K562 (cell line): ENCODE measurements around the gene TRIP11. TPM values are rescaled to one million over a fixed set of nuclear protein-coding genes. Genes with fewer than 3 reads are reported as not detected.
A peak's percentile ranks its signal among the peaks of the same experiment; 100 is the strongest.

ENCODE experiments used
- ATAC-seq: fragments of 200-7000 bp; cut with Tn5 transposase; 3 replicates; pipeline ENCODE4 v1.9.1; 2020; ENCODE audit warnings: moderate library complexity
- BruUV-seq: library from RNA; stranded (reverse); fragments of 400-500 nt; replicated peaks from 2 replicates; lab custom pipeline; 2021; lab: Mats Ljungman, UMichigan
- CTCF ChIA-PET: fragments of 300-600 bp; formaldehyde crosslinking; extraction: SDS; loops from one replicate; lab custom pipeline; 2021; ENCODE audit warnings: low intra/inter-chr PET ratio; lab: Yijun Ruan, JAX
- POLR2A ChIA-PET: fragments of 300-600, 350-650 bp; sonication (Branson Sonifier 250); formaldehyde crosslinking; extraction: SDS; loops from one replicate; lab custom pipeline; 2021; ENCODE audit warnings: antibody characterized with exemption, inconsistent platforms; lab: Yijun Ruan, JAX
- DNase-seq, 4 experiments: peaks; one replicate each; pipeline versions ENCODE4 v3.0.0 to v3.0.0-alpha.2; 2011 to 2018; ENCODE audit warnings: low spot score in 3 of 4, mixed read lengths in 3 of 4; ENCODE audit errors: extremely low read depth in 1 of 4
- FAIRE-seq: peaks from 2 replicates; lab custom pipeline; 2011; peaks lifted over from hg19 to GRCh38; lab: Jason Lieb, UNC
- H2AFZ ChIP-seq: 2 replicates; pipeline ENCODE4 v1.6.0; 2011; ENCODE audit warnings: low read depth, low read length, control low read depth, inconsistent platforms
- H3K27ac ChIP-seq: fragments of 200-600 bp; 3 replicates; pipeline ENCODE4 v1.8.0; 2011; ENCODE audit warnings: low read depth, mild to moderate bottlenecking, control low read depth, inconsistent platforms, low read length, moderate library complexity, mixed read lengths; ENCODE audit errors: extremely low read depth
- H3K27me3 ChIP-seq, 2 experiments: fragments of 300-600 bp in 1 of 2; 2 replicates in 1 of 2; 3 replicates in 1 of 2; pipeline versions ENCODE4 v1.6.0 to v1.8.0; 2011; ENCODE audit warnings: inconsistent platforms in 2 of 2, low read length in 2 of 2, mild to moderate bottlenecking in 1 of 2, mixed read lengths in 1 of 2, moderate library complexity in 1 of 2; ENCODE audit not compliant: control insufficient read depth in 2 of 2, insufficient read depth in 2 of 2
- H3K36me3 ChIP-seq: fragments of 300-600 bp; 3 replicates; pipeline ENCODE4 v1.8.0; 2011; ENCODE audit warnings: mild to moderate bottlenecking, low read length, inconsistent platforms; ENCODE audit not compliant: control insufficient read depth, insufficient read depth
- H3K4me1 ChIP-seq, 2 experiments: fragments of 200-600 bp in 1 of 2; replicated peaks in 1 of 2; 2 replicates in 1 of 2; 3 replicates in 1 of 2; pipeline versions ENCODE4 v1.5.1 to v1.8.0; 2011; ENCODE audit warnings: inconsistent platforms in 2 of 2, low read length in 2 of 2, mild to moderate bottlenecking in 1 of 2, mixed read lengths in 1 of 2, moderate library complexity in 1 of 2; ENCODE audit not compliant: control insufficient read depth in 2 of 2, insufficient read depth in 2 of 2
- H3K4me2 ChIP-seq: 2 replicates; pipeline ENCODE4 v1.6.1; 2011; ENCODE audit warnings: low read length, control low read depth, inconsistent platforms, mixed read lengths; ENCODE audit not compliant: insufficient read depth
- H3K4me3 ChIP-seq: fragments of 200-600 bp; sonication (generic), shearing (Covaris generic); 2 replicates; pipeline ENCODE4 v1.5.1; 2016; ENCODE audit warnings: control low read depth, inconsistent platforms
- H3K79me2 ChIP-seq: fragments of 200-600 bp; 3 replicates; pipeline ENCODE4 v1.8.0; 2011; ENCODE audit warnings: low read length, inconsistent platforms; ENCODE audit not compliant: control insufficient read depth, insufficient read depth
- H3K9ac ChIP-seq, 2 experiments: 2 replicates each; pipeline versions ENCODE4 v1.6.0 to v1.6.1; 2011; ENCODE audit warnings: low read depth in 2 of 2, low read length in 2 of 2, control low read depth in 1 of 2, inconsistent platforms in 1 of 2, mild to moderate bottlenecking in 1 of 2, mixed read lengths in 1 of 2; ENCODE audit not compliant: insufficient read depth in 1 of 2
- H3K9me1 ChIP-seq: one replicate; pipeline ENCODE4 v1.6.0; 2011; ENCODE audit warnings: inconsistent platforms, mild to moderate bottlenecking, low read length, moderate library complexity; ENCODE audit not compliant: control insufficient read depth, insufficient read depth
- H3K9me3 ChIP-seq: replicated peaks from 2 replicates; pipeline ENCODE4 v1.5.1; 2011; ENCODE audit warnings: low read depth, low read length, inconsistent platforms; ENCODE audit not compliant: control insufficient read depth, insufficient read depth
- H4K20me1 ChIP-seq: replicated peaks from 2 replicates; pipeline ENCODE4 v1.6.1; 2011; ENCODE audit warnings: low read length, inconsistent platforms, mixed read lengths; ENCODE audit not compliant: control insufficient read depth, insufficient read depth
- ARID1B ChIP-seq: fragments of 450-650 bp; IDR thresholded peaks from 2 replicates; pipeline ENCODE4 v1.6.1; 2016; ENCODE audit warnings: antibody characterized with exemption, mild to moderate bottlenecking, inconsistent platforms
- CBFA2T3 ChIP-seq: fragments of 450-650 bp; IDR thresholded peaks from 2 replicates; pipeline ENCODE4 v1.6.1; 2017
- CCNT2 ChIP-seq: IDR thresholded peaks from 2 replicates; pipeline ENCODE4 v1.6.1; 2011; ENCODE audit warnings: borderline replicate concordance, low read depth, mild to moderate bottlenecking, moderate library complexity, mixed read lengths, low read length; ENCODE audit not compliant: insufficient read length; ENCODE audit errors: extremely low read depth
- CTCF ChIP-seq, 3 experiments: IDR thresholded peaks in 2 of 3; conservative IDR thresholded peaks in 1 of 3; 2 replicates each; pipeline ENCODE4 v1.5.1; 2011 to 2012; ENCODE audit warnings: low read length in 3 of 3, mild to moderate bottlenecking in 3 of 3, control low read depth in 2 of 3, improper control_type of control experiment in 1 of 3, inconsistent platforms in 1 of 3, low read depth in 1 of 3, mixed read lengths in 1 of 3, moderate library complexity in 1 of 3; ENCODE audit not compliant: insufficient read depth in 2 of 3
- E2F3 ChIP-seq: fragments of 250-450 bp; sonication (Bioruptor Pico); IDR thresholded peaks from 2 replicates; pipeline ENCODE4 v1.4.0; 2020; ENCODE audit warnings: mild to moderate bottlenecking
- GATA2 ChIP-seq: sonication (generic); formaldehyde crosslinking; IDR thresholded peaks from 2 replicates; pipeline ENCODE4 v1.4.0; 2020; ENCODE audit warnings: mild to moderate bottlenecking, missing genetic modification reagents
- POLR2G ChIP-seq: fragments of 200-400 bp; formaldehyde crosslinking; IDR thresholded peaks from 2 replicates; pipeline ENCODE4 v1.6.1; 2017; ENCODE audit warnings: low read depth, mild to moderate bottlenecking, antibody characterized with exemption, low read length, moderate library complexity
- RAD21 ChIP-seq, 2 experiments: fragments of 250-450 bp in 1 of 2; fragments of 450-650 bp in 1 of 2; sonication (Bioruptor Pico) in 1 of 2; formaldehyde crosslinking in 1 of 2; IDR thresholded peaks in 1 of 2; conservative IDR thresholded peaks in 1 of 2; 2 replicates each; pipeline versions ENCODE4 v1.4.0 to v1.8.0; 2020 to 2022; ENCODE audit warnings: mild to moderate bottlenecking in 2 of 2, moderate library complexity in 1 of 2
- RBBP5 ChIP-seq: fragments of 200-600 bp; sonication (generic); IDR thresholded peaks from 2 replicates; pipeline ENCODE4 v1.6.1; 2012; ENCODE audit warnings: borderline replicate concordance, mild to moderate bottlenecking, low read length, control low read depth, inconsistent platforms; ENCODE audit not compliant: insufficient read depth, poor library complexity, severe bottlenecking
- SMAD4 ChIP-seq: fragments of 250-450 bp; sonication (Bioruptor Pico); conservative IDR thresholded peaks from 2 replicates; pipeline ENCODE4 v1.8.0; 2021; ENCODE audit warnings: inconsistent platforms, mild to moderate bottlenecking, moderate library complexity
- SMARCE1 ChIP-seq: fragments of 450-650 bp; IDR thresholded peaks from 2 replicates; pipeline ENCODE4 v1.7.1; 2016; ENCODE audit warnings: mild to moderate bottlenecking
- SMC3 ChIP-seq: conservative IDR thresholded peaks from 2 replicates; pipeline ENCODE4 v1.6.1; 2011; ENCODE audit warnings: low read depth, low read length, improper control_type of control experiment; ENCODE audit not compliant: insufficient read depth
- WGBS: fragments of 100-300 bp; shearing (Covaris generic); methylation state at CpG from one replicate; pipeline ENCODE4 v1.1.6; 2016; ENCODE audit warnings: low coverage, mixed read lengths; ENCODE audit not compliant: insufficient coverage; ENCODE audit errors: missing lambda C conversion rate; 5-methylcytosine and 5-hydroxymethylcytosine counted together
- in situ Hi-C: fragments of 300-500 bp; cut with MboI; formaldehyde crosslinking; loops from 4 replicates; pipeline ENCODE4 v1.15.0; 2018; ENCODE audit warnings: inconsistent platforms, mixed read lengths
- intact Hi-C: fragments of 100-400 bp; cut with micrococcal nuclease; formaldehyde crosslinking; loops from 2 replicates; pipeline ENCODE4 v1.14.2; 2022
- polyA plus RNA-seq, 8 experiments: library from polyadenylated mRNA; depleted of rRNA in 4 of 8; stranded (reverse) in 5 of 8; unstranded in 3 of 8; fragments of >200 nt; fragmentation: Nextera tagmentation in 2 of 8; fragmentation: Illumina TruSeq in 1 of 8; extraction: Ambion mirVana in 2 of 8; extraction: Trizol in 1 of 8; gene quantifications; 2 replicates each; pipeline versions ENCODE4 v1.2.1 to v1.2.3, GENCODE V29; 2011 to 2014; ENCODE audit warnings: inconsistent platforms in 1 of 8, missing spikeins in 1 of 8
- total RNA-seq, 7 experiments: library from RNA; depleted of rRNA in 6 of 7; stranded (reverse); fragments of >200 nt in 6 of 7; fragmentation: Illumina TruSeq in 2 of 7; extraction: Trizol in 2 of 7; gene quantifications; 2 replicates each; pipeline versions ENCODE4 v1.2.1 to v1.2.3, GENCODE V29; 2011 to 2021; ENCODE audit warnings: low replicate concordance in 1 of 7

TRIP11 gene
- total and polyA plus RNA-seq, 9 of the 15 experiments (the other 6 are each of a cell fraction or from before 2014, with no cell fraction given), result 4.0 to 20.0 (median 10.9) TPM

GRCh38 chr14:91997492-91997891 lies 42.4 kb downstream of the TRIP11 start:
- H3K4me2 ChIP-seq, result no peak overlapping the region

GRCh38 chr14:91996948-91997371 lies 42.9 kb downstream of the TRIP11 start:
- Histone ChIP-seq H3K79me2 (no peaks in the 10 kb centered on the region), H3K27ac (no peak overlapping the region; the same call in 2 of the 3 replicates), H3K9me3 (no peaks in the 10 kb centered on the region), H3K4me2 (no peak overlapping the region), H3K27me3 (no peaks in the 10 kb centered on the region), H3K4me1 (peaks cover 0 to 5% of the 10 kb centered on the region in 2 experiments; a peak in 2 of 5 replicates), H2AFZ (no peak overlapping the region), H3K9ac (no peak overlapping the region), H3K9me1 (no peaks in the 10 kb centered on the region), H3K4me3 (no peak overlapping the region), H3K36me3 (peaks cover 43% of the 10 kb centered on the region), H4K20me1 (no peaks in the 10 kb centered on the region)
- peak; percentile 75 for ATAC-seq
- WGBS, result 51% methylated on average over 2 of the region's 2 CpGs
- ChIA-PET POLR2A (no interaction called here), CTCF (no interaction called here)
- intact Hi-C loops (no loop called here), in situ Hi-C loops (no loop called here)
- TF ChIP-seq E2F3 (CRISPR knock-in tag) (no peak), CTCF (IDR thresholded peaks at IDR 0.05 in 2 of 3, conservative IDR thresholded peaks at IDR 0.05 in 1 of 3; ENCODE audit: insufficient read depth in 2 of 3, low read depth in 1 of 3, low read length in 3 of 3) (peak; percentile 30 to 50 (median 39); a peak in 3 of 6 replicates), SMC3 (0 out of 2 replicates have a peak, but pooled peaks have one; percentile 32), POLR2G (no peak), SMAD4 (CRISPR knock-in tag) (no peak), RAD21 (CRISPR knock-in tag; conservative IDR thresholded peaks at IDR 0.05 in 1 of 2, IDR thresholded peaks at IDR 0.05 in 1 of 2) (peak in 1 of 2 experiments; percentile 40; a peak in 2 of 4 replicates), GATA2 (CRISPR knock-in tag) (peak; percentile 41; the same call in 1 of the 2 replicates), CCNT2 (no peak)
- DNase-seq, result peak; percentile 8 to 52 (median 14)
- FAIRE-seq, result peak; percentile 57
- BruUV-seq, result no TSS peak

More at GRCh38 chr14:91997492-91997891, 42.4 kb downstream of the TRIP11 start:
- no peak overlapping the region for H2AFZ ChIP-seq
- no peaks in the 10 kb centered on the region for H3K79me2 ChIP-seq
- no peaks in the 10 kb centered on the region for H3K27me3 ChIP-seq
- in situ Hi-C loops (no loop called here), intact Hi-C loops (no loop called here)
- TF ChIP-seq RBBP5 (no peak), CBFA2T3 (0 out of 2 replicates have a peak, but pooled peaks have one; percentile 14), SMARCE1 (peak; percentile 15; the same call in 1 of the 2 replicates), ARID1B (peak; percentile 50; the same call in 1 of the 2 replicates)
- no TSS peak for BruUV-seq
- peak; percentile 65 for ATAC-seq
- H3K9me3 ChIP-seq, result no peaks in the 10 kb centered on the region
- no peak overlapping the region for H3K9ac ChIP-seq
- peak overlapping the region; percentile 45; the same call in 1 of the 3 replicates for H3K27ac ChIP-seq
- no peaks in the 10 kb centered on the region for H4K20me1 ChIP-seq
- ChIA-PET CTCF (no interaction called here), POLR2A (no interaction called here)
- no peaks in the 10 kb centered on the region for H3K9me1 ChIP-seq
- DNase-seq, result peak; percentile 5 to 41 (median 26)
- H3K4me3 ChIP-seq, result no peak overlapping the region
- no peak for FAIRE-seq
- peaks cover 38% of the 10 kb centered on the region for H3K36me3 ChIP-seq
- peaks cover 0 to 5% of the 10 kb centered on the region in 2 experiments; a peak in 2 of 5 replicates for H3K4me1 ChIP-seq
